Natural killer cell (primary cell): ENCODE measurements around the gene LRRC8C. TPM values are rescaled to one million over a fixed set of nuclear protein-coding genes. Genes with fewer than 3 reads are reported as not detected.

Experiments used
- ATAC-seq, 3 donors: fragments of 150-1000 bp in 2 of 3; fragments of 200-7000 bp in 1 of 3; cut with Tn5 transposase; 1 replicate in 1 of 3; 2 replicates in 2 of 3; pipeline ENCODE4 v1.10.0; 2021; ENCODE audit warnings: mild to moderate bottlenecking in 2 of 3, moderate library complexity in 2 of 3
- DNase-seq, 2 donors: peaks; one replicate each; pipeline versions ENCODE4 v3.0.0 to v3.0.0-alpha.2; 2013 to 2021; ENCODE audit warnings: mixed read lengths in 1 of 2
- H3K27ac ChIP-seq: one replicate; pipeline ENCODE4 v1.5.1; 2013; ENCODE audit warnings: mild to moderate bottlenecking, low read length
- H3K27me3 ChIP-seq: one replicate; pipeline ENCODE4 v1.6.1; 2013; ENCODE audit warnings: low read length; ENCODE audit not compliant: control insufficient read depth, insufficient read depth
- H3K36me3 ChIP-seq: one replicate; pipeline ENCODE4 v1.6.1; 2013; ENCODE audit warnings: low read length; ENCODE audit not compliant: control insufficient read depth, insufficient read depth
- H3K4me1 ChIP-seq: one replicate; pipeline ENCODE4 v1.6.1; 2013; ENCODE audit warnings: low read length; ENCODE audit not compliant: control insufficient read depth, insufficient read depth
- H3K4me3 ChIP-seq: one replicate; pipeline ENCODE4 v1.5.1; 2013; ENCODE audit warnings: low read length
- H3K9me3 ChIP-seq: one replicate; pipeline ENCODE4 v1.6.1; 2013; ENCODE audit warnings: low read length; ENCODE audit not compliant: control insufficient read depth, insufficient read depth
- H3K27ac Mint-ChIP-seq, 2 donors: one replicate each; pipeline ENCODE4 v1.8.0; 2022; ENCODE audit warnings: mild to moderate bottlenecking in 2 of 2, mixed read lengths in 2 of 2, moderate library complexity in 1 of 2
- H3K27me3 Mint-ChIP-seq, 2 donors: one replicate each; pipeline ENCODE4 v1.8.0; 2022; ENCODE audit warnings: low read depth in 2 of 2, mixed read lengths in 2 of 2
- H3K36me3 Mint-ChIP-seq: one replicate; pipeline ENCODE4 v1.8.0; 2022; ENCODE audit warnings: mixed read lengths
- H3K4me1 Mint-ChIP-seq, 2 donors: one replicate each; pipeline ENCODE4 v1.8.0; 2022; ENCODE audit warnings: mixed read lengths in 2 of 2
- H3K4me3 Mint-ChIP-seq: one replicate; pipeline ENCODE4 v1.8.0; 2022; ENCODE audit warnings: mild to moderate bottlenecking, moderate library complexity, mixed read lengths
- H3K9me3 Mint-ChIP-seq, 2 donors: one replicate each; pipeline ENCODE4 v1.8.0; 2022; ENCODE audit warnings: mixed read lengths in 2 of 2
- WGBS: methylation state at CpG from one replicate; pipeline ENCODE4 v1.1.7; 2013; ENCODE audit warnings: missing lambda C conversion rate; ENCODE audit not compliant: insufficient coverage; 5-methylcytosine and 5-hydroxymethylcytosine counted together
- intact Hi-C: fragments of 100-400 bp; cut with micrococcal nuclease; formaldehyde crosslinking; loops from one replicate; pipeline ENCODE4 v1.14.2; 2022
- total RNA-seq, 4 donors: library from RNA; stranded (reverse); fragments of 120-200 nt in 1 of 4; gene quantifications; one replicate each; pipeline versions ENCODE4 v1.2.3 to v1.2.4, GENCODE V29; 2013 to 2022
- TF ChIP-seq, protein P1 (sequence below): fragments of 200-600 bp; IDR thresholded peaks from one replicate; pipeline ENCODE4 v1.8.0; 2022; ENCODE audit warnings: antibody characterized with exemption

The LRRC8C gene
- total RNA-seq, 3 donors from 2014 or later (not counting 1 experiment from before 2014, with no cell fraction given), result 7.6 to 19.1 (median 15.1) TPM

DNA sequence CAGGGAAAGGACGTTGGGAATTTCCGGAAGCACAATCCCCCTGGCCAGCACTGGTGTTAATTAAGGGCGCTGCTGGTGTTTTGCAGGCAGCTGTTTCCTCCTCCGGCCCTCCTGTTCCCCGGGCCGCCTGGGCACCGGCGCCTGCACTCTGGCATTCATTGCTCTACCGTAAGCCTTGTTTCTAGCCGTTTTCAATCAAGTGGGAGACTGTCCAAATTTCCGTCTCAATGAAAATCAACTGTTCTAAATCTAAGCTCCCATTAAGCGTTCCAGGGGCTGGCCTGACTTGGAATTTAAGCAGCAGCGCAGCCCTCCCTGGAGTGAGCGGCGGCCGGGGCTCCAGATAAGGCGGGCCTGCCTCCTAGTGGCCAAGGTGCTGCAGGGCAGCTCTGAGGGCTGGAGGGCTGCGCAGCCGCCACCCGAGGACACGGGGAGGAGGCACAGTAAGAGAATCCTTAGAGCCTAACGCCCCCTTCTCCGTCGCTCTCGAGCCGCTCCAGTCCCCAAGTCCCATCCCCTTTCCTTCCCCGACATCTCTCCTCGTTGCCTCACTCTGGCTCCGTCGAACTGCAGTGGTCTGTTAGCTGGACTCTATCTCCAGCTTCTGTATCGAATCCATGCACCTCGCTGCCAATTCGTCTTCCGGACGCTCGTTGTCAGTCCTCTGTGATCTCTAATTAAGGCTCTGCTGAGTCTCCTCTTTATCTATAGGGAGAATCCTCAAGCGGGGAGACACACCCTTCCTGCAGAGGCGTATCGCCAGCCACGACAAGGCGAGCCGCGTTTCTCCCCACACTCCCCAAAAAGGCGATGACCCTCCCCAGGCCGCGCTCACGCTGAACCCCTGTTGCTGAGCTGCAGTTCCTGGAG is 130.1 kb downstream of the LRRC8C start:
- peaks cover 9 to 12% of the 10 kb centered on the region in 2 donors for H3K27me3 Mint-ChIP-seq
- H3K4me1 ChIP-seq, result peaks cover 15% of the 10 kb centered on the region
- peak overlapping the region; percentile 34 for H3K4me3 ChIP-seq
- H3K4me3 Mint-ChIP-seq, result peak overlapping the region; percentile 92
- H3K27ac Mint-ChIP-seq, result peak overlapping the region; percentile 53 to 90
- ATAC-seq (peak; percentile 99 to 100 (median 99)), DNase-seq (peak; percentile 84 to 92)
- peaks cover 31 to 40% of the 10 kb centered on the region in 2 donors for H3K4me1 Mint-ChIP-seq
- WGBS, result 3% methylated on average over 41 of the region's 47 CpGs
- no peaks in the 10 kb centered on the region for H3K9me3 ChIP-seq
- H3K36me3 Mint-ChIP-seq, result no peaks in the 10 kb centered on the region
- intact Hi-C loops, result loop anchor here (1.0 to 5.0 kb wide), 7 partner anchors 41 to 280 kb away; partner anchors contain the start of genes LRRC8B and LRRC8C
- no peaks in the 10 kb centered on the region for H3K9me3 Mint-ChIP-seq
- H3K27me3 ChIP-seq, result no peaks in the 10 kb centered on the region
- no peak overlapping the region for H3K27ac ChIP-seq
- TF ChIP-seq, protein P1, sequence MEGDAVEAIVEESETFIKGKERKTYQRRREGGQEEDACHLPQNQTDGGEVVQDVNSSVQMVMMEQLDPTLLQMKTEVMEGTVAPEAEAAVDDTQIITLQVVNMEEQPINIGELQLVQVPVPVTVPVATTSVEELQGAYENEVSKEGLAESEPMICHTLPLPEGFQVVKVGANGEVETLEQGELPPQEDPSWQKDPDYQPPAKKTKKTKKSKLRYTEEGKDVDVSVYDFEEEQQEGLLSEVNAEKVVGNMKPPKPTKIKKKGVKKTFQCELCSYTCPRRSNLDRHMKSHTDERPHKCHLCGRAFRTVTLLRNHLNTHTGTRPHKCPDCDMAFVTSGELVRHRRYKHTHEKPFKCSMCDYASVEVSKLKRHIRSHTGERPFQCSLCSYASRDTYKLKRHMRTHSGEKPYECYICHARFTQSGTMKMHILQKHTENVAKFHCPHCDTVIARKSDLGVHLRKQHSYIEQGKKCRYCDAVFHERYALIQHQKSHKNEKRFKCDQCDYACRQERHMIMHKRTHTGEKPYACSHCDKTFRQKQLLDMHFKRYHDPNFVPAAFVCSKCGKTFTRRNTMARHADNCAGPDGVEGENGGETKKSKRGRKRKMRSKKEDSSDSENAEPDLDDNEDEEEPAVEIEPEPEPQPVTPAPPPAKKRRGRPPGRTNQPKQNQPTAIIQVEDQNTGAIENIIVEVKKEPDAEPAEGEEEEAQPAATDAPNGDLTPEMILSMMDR, result peak; percentile 99
- no peaks in the 10 kb centered on the region for H3K36me3 ChIP-seq

DNA sequence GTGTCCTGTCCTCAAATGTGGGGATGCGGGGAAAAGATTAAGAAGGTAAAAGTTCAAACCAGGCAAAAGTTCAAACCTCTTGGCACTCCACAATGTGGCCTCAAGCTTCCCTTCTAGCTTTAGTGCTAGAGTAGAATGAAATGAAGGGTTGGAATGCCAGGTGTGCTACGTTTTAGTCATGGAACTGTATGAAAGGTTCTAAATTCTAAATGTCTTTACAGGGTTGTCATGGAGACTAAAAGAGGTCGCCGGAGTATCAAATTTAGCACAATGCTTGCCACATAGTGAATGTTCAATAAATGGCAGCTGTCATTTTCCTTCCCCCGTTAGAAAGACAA is 130.7 kb downstream of the LRRC8C start:
- DNase-seq (no peak), ATAC-seq (no peak)
- H3K4me1 ChIP-seq, result peaks cover 11% of the 10 kb centered on the region
- Mint-ChIP-seq H3K36me3 (no peaks in the 10 kb centered on the region), H3K4me1 (peaks cover 25 to 34% of the 10 kb centered on the region in 2 donors), H3K27ac (peak overlapping the region in 1 of 2 donors; percentile 90), H3K27me3 (peaks cover 9 to 12% of the 10 kb centered on the region in 2 donors), H3K4me3 (peak overlapping the region; percentile 92), H3K9me3 (no peaks in the 10 kb centered on the region)
- H3K4me3 ChIP-seq, result peak overlapping the region; percentile 34
- H3K27ac ChIP-seq, result no peak overlapping the region
- 54% methylated on average over 5 of the region's 5 CpGs for WGBS
- H3K36me3 ChIP-seq, result no peaks in the 10 kb centered on the region
- no peaks in the 10 kb centered on the region for H3K27me3 ChIP-seq
- no peaks in the 10 kb centered on the region for H3K9me3 ChIP-seq
- intact Hi-C loops, result loop anchor here (1.0 to 5.0 kb wide), 7 partner anchors 41 to 280 kb away; partner anchors contain the start of genes LRRC8B and LRRC8C
- TF ChIP-seq, protein P1, result no peak

- TF ChIP-seq, protein P1, result no peak
- H3K4me3 Mint-ChIP-seq, result no peak overlapping the region
- no peak for DNase-seq
- Histone ChIP-seq H3K36me3 (no peaks in the 10 kb centered on the region), H3K9me3 (no peaks in the 10 kb centered on the region), H3K4me3 (no peak overlapping the region), H3K4me1 (peaks cover 11% of the 10 kb centered on the region), H3K27me3 (no peaks in the 10 kb centered on the region), H3K27ac (no peak overlapping the region)
- 25% methylated on average over 1 of the region's 1 CpG for WGBS
- H3K27ac Mint-ChIP-seq, result no peak overlapping the region
- H3K9me3 Mint-ChIP-seq, result no peaks in the 10 kb centered on the region
- H3K27me3 Mint-ChIP-seq, result peaks cover 11 to 33% of the 10 kb centered on the region in 2 donors
- intact Hi-C loops, result no loop called here
- H3K4me1 Mint-ChIP-seq, result peaks cover 19 to 26% of the 10 kb centered on the region in 2 donors
- H3K36me3 Mint-ChIP-seq, result no peaks in the 10 kb centered on the region
- no peak for ATAC-seq
These were observed 132.9 kb downstream of the LRRC8C start for GRCh38 chr1:89765774-89766173.
